ENCODE data around the gene ZNF362. TPM values are rescaled to one million over a fixed set of nuclear protein-coding genes. Genes with fewer than 3 reads are reported as not detected.

ZNF362 gene
- total and polyA plus RNA-seq, 10 of the 15 experiments (the other 5 are each of a cell fraction or from before 2014, with no cell fraction given), result 0.74 to 22.8 (median 7.4) TPM

GRCh38 chr1:33256221-33256470 is 146 bp upstream of the ZNF362 start:
- no peak for ATAC-seq
- Histone ChIP-seq H4K20me1 (ENCODE audit: control insufficient read depth, insufficient read depth) (no peaks in the 10 kb centered on the region), H3K4me3 (no peak overlapping the region), H3K4me1 (ENCODE audit: control insufficient read depth, insufficient read depth, low read length) (peaks cover 29% of the 10 kb centered on the region), H3K9ac (ENCODE audit: control insufficient read depth, insufficient read depth, low read length) (no peak overlapping the region; the same call in 1 of the 2 replicates), H3K27ac (ENCODE audit: control insufficient read depth, insufficient read depth) (no peak overlapping the region), H3K9me3 (replicated peaks; ENCODE audit: control insufficient read depth, insufficient read depth, low read length) (no peaks in the 10 kb centered on the region), H2AFZ (ENCODE audit: control insufficient read depth, low read depth, low read length) (no peak overlapping the region), H3K4me2 (ENCODE audit: control insufficient read depth, insufficient read depth) (no peak overlapping the region), H3K27me3 (replicated peaks in 1 of 2; ENCODE audit: control insufficient read depth in 2 of 2, insufficient read depth in 2 of 2, low read length in 1 of 2) (no peaks in the 10 kb centered on the region), H3K36me3 (ENCODE audit: control insufficient read depth in 2 of 2, insufficient read depth in 2 of 2, low read length in 1 of 2) (no peaks in the 10 kb centered on the region), H3K79me2 (ENCODE audit: control insufficient read depth, insufficient read depth, low read length) (peaks cover 30% of the 10 kb centered on the region)
- intact Hi-C loops (cut with micrococcal nuclease; ENCODE audit: unreplicated experiment), result loop anchor here (5.0 kb wide), 1 partner anchor 129 kb away; no protein-coding TSS in a partner anchor
- DNase-seq (ENCODE audit: low read depth, low spot score), result no peak
- FAIRE-seq, result no peak
- no TSS peak for BruUV-seq (replicated peaks)
- TF ChIP-seq EZH2 (IDR thresholded peaks at IDR 0.05; ENCODE audit: borderline replicate concordance, control insufficient read depth, low read depth, low read length) (no peak), IRF3 (IDR thresholded peaks at IDR 0.05) (no peak), E2F8 (IDR thresholded peaks at IDR 0.05; ENCODE audit: low read depth, partially characterized antibody) (no peak), CHD4 (IDR thresholded peaks at IDR 0.05) (no peak), KDM1A (IDR thresholded peaks at IDR 0.05; ENCODE audit: borderline replicate concordance) (no peak), SPI1 (IDR thresholded peaks at IDR 0.05; ENCODE audit: borderline replicate concordance, insufficient read depth, low read depth, low read length) (no peak), STAT1 (conservative IDR thresholded peaks at IDR 0.05) (no peak), CTCF (IDR thresholded peaks at IDR 0.05 in 2 of 3, conservative IDR thresholded peaks at IDR 0.05 in 1 of 3; ENCODE audit: control insufficient read depth in 2 of 3, extremely low read depth in 1 of 3, insufficient read depth in 1 of 3, low read depth in 3 of 3, low read length in 3 of 3) (no peak), RB1 (IDR thresholded peaks at IDR 0.05; ENCODE audit: borderline replicate concordance) (no peak), BACH1 (IDR thresholded peaks at IDR 0.05; ENCODE audit: borderline replicate concordance) (no peak), PAX8 (IDR thresholded peaks at IDR 0.05) (no peak), RBBP5 (conservative IDR thresholded peaks at IDR 0.05) (no peak), ZBTB33 (IDR thresholded peaks at IDR 0.05) (no peak), CREB1 (IDR thresholded peaks at IDR 0.05; ENCODE audit: low read depth) (no peak), SREBF1 (IDR thresholded peaks at IDR 0.05; ENCODE audit: low read length) (no peak), NR2C1 (IDR thresholded peaks at IDR 0.05) (no peak), MAX (IDR thresholded peaks at IDR 0.05; ENCODE audit: low read depth, low read length) (no peak), ATF7 (IDR thresholded peaks at IDR 0.05; ENCODE audit: low read depth) (no peak), STAT3 (IDR thresholded peaks at IDR 0.05; ENCODE audit: low read depth, low read length) (no peak), HDAC2 (IDR thresholded peaks at IDR 0.05) (no peak)
- ChIA-PET CTCF (no interaction called here), RAD21 (ENCODE audit: unreplicated experiment) (no interaction called here), POLR2A (no interaction called here), SMC1A (ENCODE audit: uncharacterized antibody, unreplicated experiment) (no interaction called here)
- in situ Hi-C loops (cut with MboI), result no loop called here
- WGBS (ENCODE audit: insufficient coverage, insufficient replicate concordance, low lambda C conversion rate, missing lambda C conversion rate), result no CpG with 5 or more reads among the region's 43 CpGs

Data from GM12878 (cell line).